GM18519 (cell line): ENCODE data around the gene AQP5.

Experiments
- ATAC-seq: cut with Tn5 transposase; IDR thresholded peaks from one replicate; pipeline ENCODE4 v1.9.1; 2021; ENCODE audit warnings: mild to moderate bottlenecking, moderate library complexity; ENCODE audit not compliant: unreplicated experiment, low FRiP score

The AQP5 gene

GRCh38 chr12:49948866-49949845 lies 12.5 kb upstream of the AQP5 start:
- no peak for ATAC-seq

DNA sequence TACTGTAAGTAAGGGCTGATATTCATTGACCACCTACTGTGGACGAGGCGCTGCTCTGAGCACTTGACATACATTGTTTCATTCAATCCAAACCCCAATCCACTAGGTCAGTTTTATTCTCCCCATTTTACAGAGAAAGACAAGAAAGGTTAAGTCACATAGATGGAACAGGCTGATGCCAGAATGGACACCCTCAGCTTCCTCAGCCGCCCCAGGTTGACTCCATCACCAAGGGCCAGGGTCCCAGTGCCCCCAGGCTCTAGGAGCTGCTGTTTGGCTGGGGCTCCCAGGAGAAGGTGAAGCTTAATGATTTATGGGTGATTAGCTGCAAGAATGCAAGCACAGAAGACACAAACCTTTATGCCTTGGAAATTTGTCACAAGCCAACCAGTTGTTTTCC lies 11.8 kb upstream of the AQP5 start:
- ATAC-seq, result no peak

- no peak for ATAC-seq
Measured at GRCh38 chr12:49950273-49951251, 11.1 kb upstream of the AQP5 start, which contains the start of gene AQP2. Gene AQP2 (plus strand): TSS chr12:49950737. CDS start chr12:49950831, 94 bp downstream.

DNA sequence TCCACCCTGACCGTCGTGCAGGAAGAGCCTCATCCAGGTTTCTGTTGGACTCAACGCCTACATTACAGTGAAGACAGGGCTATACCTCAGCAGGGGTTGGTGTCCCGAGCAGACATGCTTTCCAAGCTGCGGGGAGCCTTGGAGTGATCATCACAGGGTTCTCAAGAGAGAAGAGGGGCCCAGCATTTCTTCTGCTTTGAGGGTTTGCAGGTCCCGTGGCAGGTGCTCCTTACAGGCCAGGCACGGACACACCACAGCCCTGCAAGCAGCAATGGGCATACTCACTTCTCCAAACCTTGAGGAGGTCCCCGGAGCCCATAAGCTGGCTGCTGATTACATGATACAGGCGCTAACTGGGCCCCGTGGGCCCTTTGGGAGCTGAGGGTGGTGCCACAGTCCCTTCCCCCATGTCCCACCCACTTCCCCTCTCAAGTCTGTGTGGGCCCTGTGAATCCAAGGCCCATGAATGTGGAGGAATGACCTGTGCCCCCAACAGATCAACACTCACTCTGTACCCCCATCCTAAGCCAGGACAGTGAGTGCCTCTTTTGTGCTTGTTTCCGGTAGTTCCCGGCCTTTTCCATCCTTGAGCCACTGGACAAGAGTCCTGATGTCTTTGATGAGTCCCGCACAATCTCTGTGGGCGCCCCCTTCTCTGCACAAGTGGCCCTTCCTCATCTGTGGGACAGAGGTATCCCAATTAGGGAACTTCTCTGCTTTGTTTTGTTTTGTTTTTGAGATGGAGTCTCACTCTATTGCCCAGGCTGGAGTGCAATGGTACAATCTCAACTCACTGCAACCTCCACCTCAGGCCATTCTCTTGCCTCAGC lies 10.0 kb upstream of the AQP5 start:
- no peak for ATAC-seq

DNA sequence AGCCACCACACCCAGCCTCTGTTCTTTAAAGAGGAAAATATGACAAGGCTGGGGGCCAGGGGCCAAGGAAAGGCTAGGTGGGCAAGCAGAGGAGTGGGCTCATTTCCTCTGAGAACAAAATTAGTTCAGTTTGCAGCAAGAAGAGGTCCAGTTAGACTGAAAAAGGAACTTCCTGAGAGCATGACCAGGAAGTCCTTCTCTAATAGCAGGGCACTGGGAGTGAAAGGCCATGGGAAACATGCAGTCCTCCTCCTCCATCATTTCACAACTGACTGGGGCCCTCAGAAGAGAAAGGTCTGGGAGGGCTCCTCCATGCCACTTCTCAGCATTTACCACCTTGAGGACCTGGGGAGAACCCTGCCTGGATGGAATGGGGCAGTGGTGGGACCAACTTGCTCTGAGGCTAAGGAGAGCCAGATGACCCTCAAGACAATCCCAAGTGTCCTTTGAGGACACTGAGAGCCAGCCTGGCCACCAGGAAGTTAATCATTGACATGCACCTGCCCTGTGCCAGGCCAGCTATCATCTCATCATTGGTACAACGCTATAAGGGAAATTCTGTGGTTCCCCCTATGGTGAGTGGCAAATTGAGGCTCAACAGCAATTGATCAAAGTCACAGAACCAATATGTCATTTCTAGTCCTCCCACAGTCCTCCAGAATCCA lies 9.1 kb upstream of the AQP5 start:
- no peak for ATAC-seq

- no peak for ATAC-seq
Measured at GRCh38 chr12:49953151-49953550, 8.5 kb upstream of the AQP5 start.

GRCh38 chr12:49953961-49954846 lies 7.5 kb upstream of the AQP5 start:
- ATAC-seq, result no peak

- no peak for ATAC-seq
Measured at GRCh38 chr12:49954863-49955830, 6.5 kb upstream of the AQP5 start.

DNA sequence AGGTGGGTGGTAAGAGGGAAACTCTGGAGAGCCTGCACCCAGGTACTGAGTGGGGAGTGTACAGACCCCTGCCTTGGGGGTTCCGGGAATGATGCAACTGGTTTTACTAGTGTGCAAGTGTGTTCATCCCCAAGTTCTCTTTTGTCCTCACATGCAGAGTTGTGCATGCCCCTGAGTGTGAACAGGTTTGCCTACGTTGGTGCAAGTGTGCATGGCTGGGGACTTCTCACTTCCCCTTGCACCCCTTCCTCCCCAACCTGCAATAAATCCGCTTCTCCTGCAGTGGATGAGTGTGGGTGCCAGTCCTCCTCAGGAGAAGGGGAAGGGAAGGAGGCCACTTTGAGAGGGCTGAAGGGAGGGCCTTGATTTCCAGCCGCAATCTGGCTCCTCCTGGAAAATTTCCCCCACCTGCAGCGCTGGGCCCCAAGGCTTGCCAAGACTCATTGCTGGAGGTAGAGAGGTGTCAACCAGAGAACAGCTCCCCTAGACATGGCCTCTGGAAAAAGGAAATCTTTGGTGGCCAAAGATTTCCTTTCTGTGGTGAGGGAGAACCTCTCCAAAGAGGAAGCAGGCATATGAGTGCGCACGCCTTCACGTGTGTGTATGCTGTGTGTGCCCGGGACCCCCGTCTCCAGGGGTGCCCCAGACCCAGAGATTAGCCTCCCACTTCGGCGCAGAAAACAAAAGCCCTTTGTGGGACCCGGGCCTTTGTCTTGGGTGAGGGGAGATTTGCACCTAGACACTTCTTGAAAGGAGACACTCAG lies 5.6 kb upstream of the AQP5 start:
- no peak for ATAC-seq

GRCh38 chr12:49956663-49957569 lies 4.8 kb upstream of the AQP5 start:
- ATAC-seq, result no peak

GRCh38 chr12:49957570-49957967 lies 4.1 kb upstream of the AQP5 start:
- no peak for ATAC-seq

DNA sequence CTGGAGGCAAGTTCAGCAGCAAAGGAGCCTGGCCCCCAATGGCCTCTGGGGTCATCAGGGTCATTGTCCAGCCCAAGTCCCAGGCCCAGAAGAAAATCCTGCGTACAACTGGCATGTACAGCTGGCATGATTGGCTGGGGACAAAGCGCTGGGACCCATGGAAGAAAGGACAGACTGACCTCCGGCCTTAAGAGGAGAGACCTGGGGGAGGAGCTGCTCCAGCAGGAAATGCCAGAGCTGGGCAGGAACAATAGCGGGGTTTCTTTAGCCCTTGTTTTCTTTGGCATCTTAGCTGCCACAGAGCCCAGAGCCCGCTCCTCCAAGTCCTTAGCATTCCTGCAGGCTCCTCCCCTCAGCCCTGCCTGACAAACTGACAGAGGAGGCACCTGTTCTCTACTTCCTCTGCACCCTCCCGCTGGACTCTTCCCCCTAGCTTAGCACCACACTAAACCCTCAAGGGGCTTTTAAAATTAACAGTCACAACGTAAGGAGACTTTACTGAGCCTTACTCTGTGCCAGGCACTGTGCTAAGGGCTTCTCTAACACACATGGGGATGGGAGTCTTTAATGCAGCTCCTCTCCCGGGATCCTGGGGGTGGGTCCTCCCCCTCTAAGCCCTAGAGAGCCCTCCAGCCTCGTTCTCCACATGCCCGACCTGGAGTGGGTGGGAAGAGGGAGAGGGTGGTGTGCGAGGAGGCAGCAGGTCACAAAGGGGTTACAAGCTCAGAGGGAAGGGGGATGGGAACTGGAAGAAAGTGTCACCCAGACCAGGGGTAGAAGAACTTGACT lies 1.8 kb upstream of the AQP5 start:
- no peak for ATAC-seq

- no peak for ATAC-seq
Measured at GRCh38 chr12:49960474-49961110, 1.1 kb upstream of the AQP5 start.

GRCh38 chr12:49961993-49962764 lies 507 bp downstream of the AQP5 start:
- ATAC-seq, result no peak
